Measurements from ENCODE around the gene MTMR1. TPM values are rescaled to one million over a fixed set of nuclear protein-coding genes. Genes with fewer than 3 reads are reported as not detected.

The MTMR1 gene
- total RNA-seq, 4 donors from 2014 or later = 27.9 to 40.1 (median 32.0) TPM

GRCh38 chrX:150792949-150793527, 99.8 kb downstream of the MTMR1 start:
- Histone ChIP-seq H3K4me1 (no peaks in the 10 kb centered on the region), H3K9me3 (no peaks in the 10 kb centered on the region), H3K27me3 (no peaks in the 10 kb centered on the region), H3K36me3 (peaks cover 0 to 54% (median 0%) of the 10 kb centered on the region in 3 donors), H3K4me3 (no peak overlapping the region), H3K27ac (no peak overlapping the region)
- intact Hi-C loops (cut with DNase I) = no loop called here
- WGBS, 2 donors = 76 to 86% methylated on average over 4 to 5 of the region's 5 CpGs
- DNase-seq = no peak
- TF ChIP-seq CTCF (IDR thresholded peaks at IDR 0.05) (no peak), POLR2A (IDR thresholded peaks at IDR 0.05) (no peak)

- TF ChIP-seq POLR2A (IDR thresholded peaks at IDR 0.05) (no peak), CTCF (IDR thresholded peaks at IDR 0.05) (no peak)
- DNase-seq = no peak
- 94 to 95% methylated on average over 2 of the region's 2 CpGs for WGBS, 2 donors
These were observed 112.5 kb downstream of the MTMR1 start for GRCh38 chrX:150805736-150806135.

GRCh38 chrX:150806827-150807226, 113.6 kb downstream of the MTMR1 start:
- DNase-seq = no peak
- 50 to 80% methylated on average over 1 of the region's 1 CpG for WGBS, 2 donors

More at GRCh38 chrX:150805736-150806135, 112.5 kb downstream of the MTMR1 start:
- intact Hi-C loops (cut with DNase I) = no loop called here
- no peak overlapping the region for H3K27ac ChIP-seq
- H3K36me3 ChIP-seq = no peaks in the 10 kb centered on the region
- no peaks in the 10 kb centered on the region for H3K27me3 ChIP-seq
- no peaks in the 10 kb centered on the region for H3K9me3 ChIP-seq
- no peak overlapping the region for H3K4me3 ChIP-seq
- H3K4me1 ChIP-seq = no peaks in the 10 kb centered on the region

DNA sequence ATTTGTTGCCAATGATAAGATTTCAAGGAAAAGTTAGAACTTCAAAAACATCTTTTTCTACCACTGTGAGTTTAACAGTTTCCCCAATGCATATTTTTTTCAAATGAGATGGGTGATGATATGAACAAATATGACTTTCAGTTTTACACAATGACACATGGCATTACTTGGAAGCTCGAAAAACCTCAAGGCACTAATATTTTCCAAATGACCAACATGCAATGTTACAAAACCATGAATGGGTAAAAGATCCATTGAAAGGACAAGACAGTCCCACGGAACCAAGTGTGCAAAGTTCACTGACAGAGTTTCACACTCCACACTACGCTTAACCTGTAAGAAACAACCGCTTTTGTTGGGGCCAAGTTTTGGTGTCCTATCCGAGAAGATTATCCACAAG, 120.7 kb downstream of the MTMR1 start:
- Histone ChIP-seq H3K27ac (no peak overlapping the region), H3K4me1 (no peaks in the 10 kb centered on the region)
- intact Hi-C loops (cut with DNase I) = no loop called here

More at GRCh38 chrX:150806827-150807226, 113.6 kb downstream of the MTMR1 start:
- Histone ChIP-seq H3K9me3 (no peaks in the 10 kb centered on the region), H3K4me3 (no peak overlapping the region), H3K27ac (no peak overlapping the region), H3K4me1 (no peaks in the 10 kb centered on the region), H3K27me3 (no peaks in the 10 kb centered on the region), H3K36me3 (no peaks in the 10 kb centered on the region)
- intact Hi-C loops (cut with DNase I) = no loop called here
- TF ChIP-seq CTCF (IDR thresholded peaks at IDR 0.05) = no peak
- no peak for TF ChIP-seq POLR2A (IDR thresholded peaks at IDR 0.05)

More for the DNA sequence above, 120.7 kb downstream of the MTMR1 start:
- WGBS, 2 donors = 62 to 90% methylated on average over 5 of the region's 5 CpGs
- Histone ChIP-seq H3K27me3 (no peaks in the 10 kb centered on the region), H3K36me3 (no peaks in the 10 kb centered on the region), H3K4me3 (no peak overlapping the region), H3K9me3 (no peaks in the 10 kb centered on the region)
- no peak for DNase-seq
- TF ChIP-seq CTCF (IDR thresholded peaks at IDR 0.05) = no peak
- no peak for TF ChIP-seq POLR2A (IDR thresholded peaks at IDR 0.05)

Other genes with a start within 250 kb of the MTMR1 start
- 10 to 100 TPM in 3 of 4 donors, 1 to 10 TPM in 1; 9.1 to 13.7 (median 11.4) TPM for gene MTM1, start 124.8 kb upstream of the MTMR1 start, total RNA-seq
- gene CD99L2, start 205.3 kb downstream of the MTMR1 start, total RNA-seq = 10 to 100 TPM in 2 of 4 donors, 1 to 10 TPM in 2; 3.8 to 21.9 (median 7.7) TPM